Testis (tissue), 3 donors: ENCODE measurements around the gene ATP2A3. TPM values are rescaled to one million over a fixed set of nuclear protein-coding genes. Genes with fewer than 3 reads are reported as not detected.

Source experiments
- DNase-seq: peaks from one replicate; pipeline ENCODE4 v3.0.0-alpha.2; 2019
- H3K27ac ChIP-seq, 2 donors: fragments of 200-600 bp; sonication (generic); one replicate each; pipeline ENCODE4 v1.5.1; 2019
- H3K27me3 ChIP-seq: fragments of 200-600 bp; sonication (generic); one replicate; pipeline ENCODE4 v1.5.1; 2019
- H3K36me3 ChIP-seq: fragments of 200-600 bp; sonication (generic); one replicate; pipeline ENCODE4 v1.5.1; 2017; ENCODE audit warnings: low read depth; ENCODE audit errors: missing control alignments
- H3K4me1 ChIP-seq: fragments of 200-600 bp; sonication (generic); one replicate; pipeline ENCODE4 v1.5.1; 2019
- H3K4me3 ChIP-seq, 2 donors: fragments of 200-600 bp; sonication (generic); one replicate each; pipeline ENCODE4 v1.5.1; 2017 to 2019
- H3K9me3 ChIP-seq: fragments of 200-600 bp; sonication (generic); one replicate; pipeline ENCODE4 v1.5.1; 2017
- POLR2A ChIP-seq: fragments of 450-650 bp; IDR thresholded peaks from one replicate; pipeline ENCODE4 v1.6.1; 2017; ENCODE audit warnings: antibody characterized with exemption, mild to moderate bottlenecking, moderate library complexity
- WGBS, 2 donors: methylation state at CpG; one replicate each; pipeline ENCODE4 v1.1.5; 2018; 5-methylcytosine and 5-hydroxymethylcytosine counted together
- intact Hi-C: fragments of 100-400 bp; cut with DNase I; formaldehyde crosslinking; loops from one replicate; pipeline ENCODE4 v1.15.1; 2023; ENCODE audit warnings: low total_unique reads
- polyA plus RNA-seq: library from polyadenylated mRNA; stranded (reverse); fragments of 350-450 nt; fragmentation: Illumina TruSeq; extraction: RNeasy Lipid Tissue Mini Kit (QIAGEN cat#74804); gene quantifications from one replicate; pipeline ENCODE4 v1.2.3, GENCODE V29; 2014; ENCODE audit warnings: low read depth, low replicate concordance; ENCODE audit not compliant: insufficient read depth
- total RNA-seq, 2 donors: library from RNA; depleted of rRNA; stranded (reverse); fragments of >200 nt; gene quantifications; one replicate each; pipeline ENCODE4 v1.2.3, GENCODE V29; 2016
- TF ChIP-seq, protein P1 (sequence below), 3 experiments: fragments of 450-650 bp in 2 of 3; fragments of 200-600 bp in 1 of 3; sonication (generic) in 1 of 3; IDR thresholded peaks; one replicate each; pipeline ENCODE4 v1.5.1; 2016 to 2019; ENCODE audit warnings: antibody characterized with exemption in 3 of 3, mild to moderate bottlenecking in 2 of 3, moderate library complexity in 1 of 3

ATP2A3 gene
- total and polyA plus RNA-seq, 3 donors from 2014 or later: 8.0 to 19.6 (median 8.2) TPM

DNA sequence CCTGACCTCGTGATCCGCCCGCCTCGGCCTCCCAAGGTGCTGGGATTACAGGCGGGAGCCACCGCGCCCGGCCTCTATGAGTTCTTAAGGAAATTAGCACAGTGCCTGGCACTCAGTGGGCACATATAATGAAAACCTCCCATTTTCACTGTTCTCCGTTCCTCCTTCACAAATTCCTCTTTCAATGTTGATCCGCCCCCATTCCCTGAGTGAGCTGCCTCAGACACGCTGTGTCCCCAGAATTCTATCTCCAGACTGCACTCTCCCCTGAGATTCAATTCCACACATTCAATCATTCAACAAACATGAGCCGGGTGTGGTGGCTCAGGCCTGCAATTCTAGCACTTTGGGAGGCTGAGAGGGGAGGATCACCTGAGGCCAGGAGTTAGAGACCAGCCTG is 55.0 kb downstream of the ATP2A3 start:
- intact Hi-C loops: no loop called here
- no peaks in the 10 kb centered on the region for H3K9me3 ChIP-seq
- TF ChIP-seq POLR2A: no peak
- TF ChIP-seq, protein P1, sequence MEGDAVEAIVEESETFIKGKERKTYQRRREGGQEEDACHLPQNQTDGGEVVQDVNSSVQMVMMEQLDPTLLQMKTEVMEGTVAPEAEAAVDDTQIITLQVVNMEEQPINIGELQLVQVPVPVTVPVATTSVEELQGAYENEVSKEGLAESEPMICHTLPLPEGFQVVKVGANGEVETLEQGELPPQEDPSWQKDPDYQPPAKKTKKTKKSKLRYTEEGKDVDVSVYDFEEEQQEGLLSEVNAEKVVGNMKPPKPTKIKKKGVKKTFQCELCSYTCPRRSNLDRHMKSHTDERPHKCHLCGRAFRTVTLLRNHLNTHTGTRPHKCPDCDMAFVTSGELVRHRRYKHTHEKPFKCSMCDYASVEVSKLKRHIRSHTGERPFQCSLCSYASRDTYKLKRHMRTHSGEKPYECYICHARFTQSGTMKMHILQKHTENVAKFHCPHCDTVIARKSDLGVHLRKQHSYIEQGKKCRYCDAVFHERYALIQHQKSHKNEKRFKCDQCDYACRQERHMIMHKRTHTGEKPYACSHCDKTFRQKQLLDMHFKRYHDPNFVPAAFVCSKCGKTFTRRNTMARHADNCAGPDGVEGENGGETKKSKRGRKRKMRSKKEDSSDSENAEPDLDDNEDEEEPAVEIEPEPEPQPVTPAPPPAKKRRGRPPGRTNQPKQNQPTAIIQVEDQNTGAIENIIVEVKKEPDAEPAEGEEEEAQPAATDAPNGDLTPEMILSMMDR (IDR thresholded peaks at IDR 0.05): no peak
- H3K27me3 ChIP-seq: no peaks in the 10 kb centered on the region
- 86 to 91% methylated on average over 12 of the region's 12 CpGs for WGBS, 2 donors
- no peak overlapping the region for H3K27ac ChIP-seq
- no peaks in the 10 kb centered on the region for H3K36me3 ChIP-seq
- no peak overlapping the region for H3K4me3 ChIP-seq
- DNase-seq: no peak
- H3K4me1 ChIP-seq: peaks cover 4% of the 10 kb centered on the region

DNA sequence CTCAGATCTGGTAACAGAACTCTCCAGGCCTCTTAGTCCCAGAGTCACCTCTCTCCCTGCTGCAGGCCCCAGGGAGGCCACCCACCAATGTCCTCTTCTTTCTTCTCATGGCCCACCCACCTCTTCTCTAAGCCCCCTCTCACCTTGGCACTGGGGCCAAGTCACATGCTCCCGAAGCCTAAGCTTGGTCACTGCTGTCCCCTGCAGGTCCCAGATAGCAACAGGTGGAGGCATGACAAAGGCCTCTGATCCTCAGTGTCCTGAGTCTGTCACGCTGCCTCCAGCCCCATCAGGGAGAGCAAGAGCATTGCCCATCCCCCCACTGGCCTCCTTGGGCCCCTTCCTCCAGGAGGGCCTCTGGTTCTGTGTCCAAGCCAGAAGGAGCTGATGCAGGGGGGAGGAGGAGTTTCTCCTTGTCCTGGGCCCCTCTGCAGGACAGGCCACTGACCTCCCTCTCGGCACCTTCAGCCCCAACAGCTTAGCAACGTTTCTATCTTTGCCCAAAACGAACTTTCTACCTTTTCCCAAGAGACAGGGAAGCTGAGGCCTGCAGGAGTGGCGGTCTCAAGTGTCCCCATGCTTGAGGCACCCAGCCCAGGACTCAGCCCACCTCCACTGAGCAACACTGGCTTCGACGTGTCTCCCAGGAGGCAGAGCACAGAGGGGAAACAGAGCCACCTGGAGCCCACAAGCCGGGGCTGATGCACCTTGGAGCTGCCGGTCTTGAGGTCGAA is 56.6 kb downstream of the ATP2A3 start:
- Histone ChIP-seq H3K27ac (no peak overlapping the region), H3K27me3 (no peaks in the 10 kb centered on the region), H3K9me3 (no peaks in the 10 kb centered on the region), H3K36me3 (no peaks in the 10 kb centered on the region), H3K4me3 (no peak overlapping the region), H3K4me1 (no peaks in the 10 kb centered on the region)
- no peak for DNase-seq
- TF ChIP-seq, protein P1 (IDR thresholded peaks at IDR 0.05): no peak
- TF ChIP-seq POLR2A: no peak
- intact Hi-C loops: no loop called here
- WGBS, 2 donors: 88 to 89% methylated on average over 10 to 11 of the region's 11 CpGs

DNA sequence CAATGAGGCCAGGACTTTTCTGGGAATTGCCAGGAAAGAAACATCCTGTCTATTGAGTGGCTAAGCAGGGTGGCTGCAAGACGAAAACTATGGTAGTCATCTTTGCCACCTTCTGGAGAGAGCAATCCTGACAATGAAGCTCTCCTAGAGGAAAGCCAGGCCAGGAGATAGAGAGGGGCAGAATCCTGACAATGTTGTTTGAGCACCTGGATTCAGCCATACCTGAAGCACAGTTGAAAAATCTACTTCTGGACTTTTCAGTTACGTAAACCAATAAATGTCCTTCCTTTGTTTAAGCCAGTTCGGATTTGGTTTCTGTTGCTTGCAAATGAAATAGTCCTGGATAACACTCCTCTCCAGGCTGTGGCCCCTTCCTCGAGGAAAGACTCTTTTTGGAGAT is 57.4 kb downstream of the ATP2A3 start:
- no peak for DNase-seq
- Histone ChIP-seq H3K4me3 (no peak overlapping the region), H3K36me3 (no peaks in the 10 kb centered on the region), H3K4me1 (no peaks in the 10 kb centered on the region), H3K27me3 (no peaks in the 10 kb centered on the region), H3K27ac (no peak overlapping the region), H3K9me3 (no peaks in the 10 kb centered on the region)
- TF ChIP-seq, protein P1 (IDR thresholded peaks at IDR 0.05): no peak
- no peak for TF ChIP-seq POLR2A
- intact Hi-C loops: no loop called here
- WGBS, 2 donors: 85 to 95% methylated on average over 4 of the region's 4 CpGs

DNA sequence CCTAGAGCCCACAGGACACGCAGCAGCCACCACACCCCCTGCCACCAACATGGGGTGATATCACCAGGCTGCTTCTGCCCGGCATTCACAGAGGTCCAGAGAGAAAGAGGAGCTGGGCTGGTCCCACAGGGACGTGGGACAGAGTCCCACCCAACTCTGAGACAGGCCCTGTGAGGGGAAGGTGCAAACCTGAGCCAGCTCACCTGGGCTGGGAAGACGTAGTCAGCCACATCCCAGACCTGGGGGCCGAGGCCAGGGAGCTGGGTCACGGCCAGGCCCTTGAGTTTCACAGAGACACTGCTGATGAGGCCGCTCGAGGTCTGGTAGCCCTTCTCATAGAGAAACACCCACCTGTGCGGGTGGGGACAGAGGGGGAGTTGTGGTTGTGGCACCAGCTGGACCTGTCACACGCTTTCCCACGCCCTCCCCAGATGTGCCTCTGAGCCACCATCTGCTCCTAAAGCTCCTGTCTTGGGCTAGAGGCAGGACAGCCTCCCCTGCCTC is 59.2 kb downstream of the ATP2A3 start:
- H3K4me3 ChIP-seq: no peak overlapping the region
- intact Hi-C loops: no loop called here
- WGBS, 2 donors: 89 to 100% methylated on average over 2 to 11 of the region's 11 CpGs
- H3K27me3 ChIP-seq: no peaks in the 10 kb centered on the region
- TF ChIP-seq, protein P1 (IDR thresholded peaks at IDR 0.05): no peak
- TF ChIP-seq POLR2A: no peak
- no peaks in the 10 kb centered on the region for H3K4me1 ChIP-seq
- no peak overlapping the region for H3K27ac ChIP-seq
- H3K36me3 ChIP-seq: no peaks in the 10 kb centered on the region
- DNase-seq: no peak
- H3K9me3 ChIP-seq: no peaks in the 10 kb centered on the region

DNA sequence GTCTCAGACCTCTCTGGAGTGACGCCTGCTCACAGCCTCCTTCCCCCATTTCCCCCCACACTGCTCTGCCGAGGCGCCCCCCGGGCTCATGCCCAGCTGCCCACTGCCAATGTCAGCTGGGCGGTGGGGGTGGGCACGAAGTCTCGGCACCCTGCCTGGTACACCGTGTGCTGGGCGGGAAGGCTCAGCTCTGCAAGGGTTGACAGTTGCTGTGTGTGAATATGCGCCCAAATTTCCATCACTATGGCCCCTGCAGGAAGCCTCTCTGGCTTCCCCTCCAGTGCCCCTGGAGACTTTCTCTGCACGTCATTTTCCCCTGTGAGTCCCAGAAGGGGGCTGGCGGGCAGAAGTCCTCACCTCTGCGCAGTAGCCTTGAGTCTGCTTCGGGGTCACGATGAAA is 59.7 kb downstream of the ATP2A3 start:
- intact Hi-C loops: no loop called here
- TF ChIP-seq, protein P1 (IDR thresholded peaks at IDR 0.05): no peak
- no peak for TF ChIP-seq POLR2A
- Histone ChIP-seq H3K4me3 (no peak overlapping the region), H3K9me3 (no peaks in the 10 kb centered on the region), H3K27me3 (no peaks in the 10 kb centered on the region), H3K27ac (no peak overlapping the region), H3K36me3 (no peaks in the 10 kb centered on the region), H3K4me1 (no peaks in the 10 kb centered on the region)
- 88 to 89% methylated on average over 10 to 15 of the region's 15 CpGs for WGBS, 2 donors
- DNase-seq: no peak
